Natural killer cell (primary cell): ENCODE measurements around the gene TANC1. TPM values are rescaled to one million over a fixed set of nuclear protein-coding genes. Genes with fewer than 3 reads are reported as not detected.

Experiments used
- ATAC-seq, 3 donors: fragments of 150-1000 bp in 2 of 3; fragments of 200-7000 bp in 1 of 3; cut with Tn5 transposase; 1 replicate in 1 of 3; 2 replicates in 2 of 3; pipeline ENCODE4 v1.10.0; 2021; ENCODE audit warnings: mild to moderate bottlenecking in 2 of 3, moderate library complexity in 2 of 3
- DNase-seq, 2 donors: peaks; one replicate each; pipeline versions ENCODE4 v3.0.0 to v3.0.0-alpha.2; 2013 to 2021; ENCODE audit warnings: mixed read lengths in 1 of 2
- H3K27ac ChIP-seq: one replicate; pipeline ENCODE4 v1.5.1; 2013; ENCODE audit warnings: mild to moderate bottlenecking, low read length
- H3K27me3 ChIP-seq: one replicate; pipeline ENCODE4 v1.6.1; 2013; ENCODE audit warnings: low read length; ENCODE audit not compliant: control insufficient read depth, insufficient read depth
- H3K36me3 ChIP-seq: one replicate; pipeline ENCODE4 v1.6.1; 2013; ENCODE audit warnings: low read length; ENCODE audit not compliant: control insufficient read depth, insufficient read depth
- H3K4me1 ChIP-seq: one replicate; pipeline ENCODE4 v1.6.1; 2013; ENCODE audit warnings: low read length; ENCODE audit not compliant: control insufficient read depth, insufficient read depth
- H3K4me3 ChIP-seq: one replicate; pipeline ENCODE4 v1.5.1; 2013; ENCODE audit warnings: low read length
- H3K9me3 ChIP-seq: one replicate; pipeline ENCODE4 v1.6.1; 2013; ENCODE audit warnings: low read length; ENCODE audit not compliant: control insufficient read depth, insufficient read depth
- H3K27ac Mint-ChIP-seq, 2 donors: one replicate each; pipeline ENCODE4 v1.8.0; 2022; ENCODE audit warnings: mild to moderate bottlenecking in 2 of 2, mixed read lengths in 2 of 2, moderate library complexity in 1 of 2
- H3K27me3 Mint-ChIP-seq, 2 donors: one replicate each; pipeline ENCODE4 v1.8.0; 2022; ENCODE audit warnings: low read depth in 2 of 2, mixed read lengths in 2 of 2
- H3K36me3 Mint-ChIP-seq: one replicate; pipeline ENCODE4 v1.8.0; 2022; ENCODE audit warnings: mixed read lengths
- H3K4me1 Mint-ChIP-seq, 2 donors: one replicate each; pipeline ENCODE4 v1.8.0; 2022; ENCODE audit warnings: mixed read lengths in 2 of 2
- H3K4me3 Mint-ChIP-seq: one replicate; pipeline ENCODE4 v1.8.0; 2022; ENCODE audit warnings: mild to moderate bottlenecking, moderate library complexity, mixed read lengths
- H3K9me3 Mint-ChIP-seq, 2 donors: one replicate each; pipeline ENCODE4 v1.8.0; 2022; ENCODE audit warnings: mixed read lengths in 2 of 2
- CTCF ChIP-seq: fragments of 200-600 bp; IDR thresholded peaks from one replicate; pipeline ENCODE4 v1.8.0; 2022; ENCODE audit warnings: antibody characterized with exemption
- WGBS: methylation state at CpG from one replicate; pipeline ENCODE4 v1.1.7; 2013; ENCODE audit warnings: missing lambda C conversion rate; ENCODE audit not compliant: insufficient coverage; 5-methylcytosine and 5-hydroxymethylcytosine counted together
- intact Hi-C: fragments of 100-400 bp; cut with micrococcal nuclease; formaldehyde crosslinking; loops from one replicate; pipeline ENCODE4 v1.14.2; 2022
- total RNA-seq, 4 donors: library from RNA; stranded (reverse); fragments of 120-200 nt in 1 of 4; gene quantifications; one replicate each; pipeline versions ENCODE4 v1.2.3 to v1.2.4, GENCODE V29; 2013 to 2022

TANC1 gene
- total RNA-seq, 3 donors from 2014 or later (not counting 1 experiment from before 2014, with no cell fraction given) = 0.82 to 4.2 (median 1.1) TPM

DNA sequence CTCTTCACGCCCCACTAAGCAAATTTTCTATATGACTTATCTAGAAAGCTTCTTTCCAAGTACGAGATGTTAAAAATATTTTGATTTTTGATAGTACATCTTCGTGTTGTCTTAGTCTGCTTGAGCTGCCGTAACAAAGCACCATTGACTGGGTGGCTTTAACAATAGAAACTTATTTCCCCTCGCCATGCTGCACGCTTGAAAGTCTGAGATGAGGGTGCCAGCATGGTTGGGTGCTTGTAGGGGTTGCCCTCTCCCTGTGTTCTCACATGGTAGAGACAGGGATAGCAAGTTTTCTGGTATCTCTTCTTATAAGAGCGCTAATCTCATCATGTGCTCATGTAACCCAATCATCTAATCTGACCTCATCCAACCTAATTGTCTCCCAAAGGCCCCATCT lies 106.2 kb downstream of the TANC1 start:
- no peaks in the 10 kb centered on the region for H3K4me1 Mint-ChIP-seq
- no peak for TF ChIP-seq CTCF
- ATAC-seq = no peak
- Histone ChIP-seq H3K4me3 (no peak overlapping the region), H3K27ac (no peak overlapping the region), H3K9me3 (no peaks in the 10 kb centered on the region), H3K27me3 (no peaks in the 10 kb centered on the region), H3K36me3 (no peaks in the 10 kb centered on the region), H3K4me1 (no peaks in the 10 kb centered on the region)
- no peaks in the 10 kb centered on the region for H3K27me3 Mint-ChIP-seq
- intact Hi-C loops = no loop called here
- H3K27ac Mint-ChIP-seq = no peak overlapping the region
- H3K36me3 Mint-ChIP-seq = no peaks in the 10 kb centered on the region
- DNase-seq = no peak
- no peaks in the 10 kb centered on the region for H3K9me3 Mint-ChIP-seq
- no peak overlapping the region for H3K4me3 Mint-ChIP-seq
- 94% methylated on average over 6 of the region's 7 CpGs for WGBS

DNA sequence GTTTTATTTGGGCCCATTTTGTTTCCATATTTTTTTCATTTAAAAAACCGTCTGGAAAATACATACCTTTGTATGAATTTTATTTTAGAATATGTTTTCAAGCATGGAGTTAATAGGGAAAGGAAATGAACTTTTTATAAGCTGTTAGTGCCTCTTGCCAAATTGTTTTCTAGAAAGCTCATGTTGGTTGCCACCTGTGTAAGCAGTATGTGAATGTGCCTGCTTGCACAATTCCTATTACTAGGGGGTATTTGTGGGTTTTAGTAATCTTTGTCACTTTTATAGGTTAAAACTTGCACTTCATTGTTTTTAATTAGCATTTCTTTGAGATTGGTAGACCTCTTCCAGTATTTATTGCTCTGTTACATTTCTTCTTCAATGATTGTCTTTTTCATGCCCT lies 107.3 kb downstream of the TANC1 start:
- Mint-ChIP-seq H3K9me3 (no peaks in the 10 kb centered on the region), H3K4me1 (no peaks in the 10 kb centered on the region), H3K4me3 (no peak overlapping the region), H3K27me3 (no peaks in the 10 kb centered on the region), H3K27ac (no peak overlapping the region), H3K36me3 (no peaks in the 10 kb centered on the region)
- intact Hi-C loops = no loop called here
- ATAC-seq (no peak), DNase-seq (no peak)
- TF ChIP-seq CTCF = no peak
- no peaks in the 10 kb centered on the region for H3K36me3 ChIP-seq
- no peaks in the 10 kb centered on the region for H3K4me1 ChIP-seq
- no peak overlapping the region for H3K4me3 ChIP-seq
- no peaks in the 10 kb centered on the region for H3K9me3 ChIP-seq
- H3K27me3 ChIP-seq = no peaks in the 10 kb centered on the region
- WGBS = no CpG with 5 or more reads among the region's 1 CpG
- no peak overlapping the region for H3K27ac ChIP-seq

GRCh38 chr2:159076241-159076640 lies 107.8 kb downstream of the TANC1 start:
- no peak for DNase-seq
- H3K27ac Mint-ChIP-seq = no peak overlapping the region
- H3K9me3 Mint-ChIP-seq = no peaks in the 10 kb centered on the region
- no peak overlapping the region for H3K4me3 Mint-ChIP-seq
- TF ChIP-seq CTCF = no peak
- 93% methylated on average over 2 of the region's 2 CpGs for WGBS
- intact Hi-C loops = no loop called here
- H3K27me3 Mint-ChIP-seq = no peaks in the 10 kb centered on the region
- Histone ChIP-seq H3K27me3 (no peaks in the 10 kb centered on the region), H3K4me3 (no peak overlapping the region), H3K4me1 (no peaks in the 10 kb centered on the region), H3K27ac (no peak overlapping the region), H3K9me3 (no peaks in the 10 kb centered on the region), H3K36me3 (no peaks in the 10 kb centered on the region)
- H3K36me3 Mint-ChIP-seq = no peaks in the 10 kb centered on the region
- no peak for ATAC-seq
- no peaks in the 10 kb centered on the region for H3K4me1 Mint-ChIP-seq

- Histone ChIP-seq H3K4me3 (no peak overlapping the region), H3K27ac (no peak overlapping the region), H3K36me3 (no peaks in the 10 kb centered on the region), H3K27me3 (no peaks in the 10 kb centered on the region), H3K9me3 (no peaks in the 10 kb centered on the region), H3K4me1 (no peaks in the 10 kb centered on the region)
- intact Hi-C loops = no loop called here
- no peaks in the 10 kb centered on the region for H3K36me3 Mint-ChIP-seq
- no peaks in the 10 kb centered on the region for H3K4me1 Mint-ChIP-seq
- no peaks in the 10 kb centered on the region for H3K9me3 Mint-ChIP-seq
- H3K27me3 Mint-ChIP-seq = no peaks in the 10 kb centered on the region
- no peak for DNase-seq
- TF ChIP-seq CTCF = no peak
- H3K27ac Mint-ChIP-seq = no peak overlapping the region
- H3K4me3 Mint-ChIP-seq = no peak overlapping the region
- no peak for ATAC-seq
These were observed 109.4 kb downstream of the TANC1 start for GRCh38 chr2:159077869-159078268.
